Astrocyte (in vitro differentiated cells and primary cell): ENCODE results near the gene DIAPH1. TPM values are rescaled to one million over a fixed set of nuclear protein-coding genes. Genes with fewer than 3 reads are reported as not detected.
"Not testable (repeated sequence)": the region's sequence is repeated elsewhere in the genome, so short reads cannot be mapped to it uniquely, and the experiment has no call there.

Source experiments
- DNase-seq: peaks from one replicate; pipeline ENCODE4 v3.0.0-alpha.2; 2010; ENCODE audit warnings: low read depth
- FAIRE-seq: peaks from 2 replicates; lab custom pipeline; 2011; peaks lifted over from hg19 to GRCh38; lab: Jason Lieb, UNC
- H2AFZ ChIP-seq: 2 replicates; pipeline ENCODE4 v1.6.0; 2012; ENCODE audit warnings: low read depth, low read length, inconsistent platforms
- H3K27ac ChIP-seq: 2 replicates; pipeline ENCODE4 v1.5.1; 2011; ENCODE audit warnings: low read depth, low read length, inconsistent platforms
- H3K27me3 ChIP-seq: 2 replicates; pipeline ENCODE4 v1.6.0; 2011; ENCODE audit warnings: low read length, inconsistent platforms; ENCODE audit not compliant: insufficient read depth
- H3K36me3 ChIP-seq: 2 replicates; pipeline ENCODE4 v1.5.1; 2011; ENCODE audit warnings: low read length, inconsistent platforms; ENCODE audit not compliant: insufficient read depth
- H3K4me1 ChIP-seq: 2 replicates; pipeline ENCODE4 v1.5.1; 2011; ENCODE audit warnings: low read length, inconsistent platforms; ENCODE audit not compliant: insufficient read depth
- H3K4me2 ChIP-seq: 2 replicates; pipeline ENCODE4 v1.6.0; 2012; ENCODE audit warnings: low read length, inconsistent platforms
- H3K4me3 ChIP-seq: 2 replicates; pipeline ENCODE4 v1.5.1; 2011; ENCODE audit warnings: low read depth, mild to moderate bottlenecking, low read length, inconsistent platforms; ENCODE audit not compliant: insufficient read depth
- H3K79me2 ChIP-seq: 2 replicates; pipeline ENCODE4 v1.6.0; 2012; ENCODE audit warnings: mild to moderate bottlenecking, low read length, inconsistent platforms; ENCODE audit not compliant: insufficient read depth
- H3K9ac ChIP-seq: 2 replicates; pipeline ENCODE4 v1.6.0; 2012; ENCODE audit warnings: mild to moderate bottlenecking, low read length, inconsistent platforms
- H3K9me3 ChIP-seq: 2 replicates; pipeline ENCODE4 v1.5.1; 2012; ENCODE audit warnings: low read depth, mild to moderate bottlenecking, low read length, inconsistent platforms; ENCODE audit not compliant: insufficient read depth
- H4K20me1 ChIP-seq: 2 replicates; pipeline ENCODE4 v1.6.0; 2012; ENCODE audit warnings: low read length, inconsistent platforms; ENCODE audit not compliant: insufficient read depth
- H3K27ac Mint-ChIP-seq: one replicate; pipeline ENCODE4 v1.8.0; 2021; ENCODE audit warnings: mild to moderate bottlenecking, mixed read lengths; ENCODE audit not compliant: unreplicated experiment
- H3K27me3 Mint-ChIP-seq: one replicate; pipeline ENCODE4 v1.8.0; 2021; ENCODE audit warnings: low read depth, mixed read lengths; ENCODE audit not compliant: unreplicated experiment
- H3K36me3 Mint-ChIP-seq: one replicate; pipeline ENCODE4 v1.8.0; 2021; ENCODE audit warnings: low read depth, mixed read lengths; ENCODE audit not compliant: unreplicated experiment
- H3K4me1 Mint-ChIP-seq: one replicate; pipeline ENCODE4 v1.8.0; 2021; ENCODE audit warnings: low read depth, mixed read lengths; ENCODE audit not compliant: unreplicated experiment
- H3K4me3 Mint-ChIP-seq: one replicate; pipeline ENCODE4 v1.8.0; 2021; ENCODE audit warnings: mild to moderate bottlenecking, moderate library complexity, mixed read lengths; ENCODE audit not compliant: unreplicated experiment
- H3K9me3 Mint-ChIP-seq: one replicate; pipeline ENCODE4 v1.8.0; 2021; ENCODE audit warnings: mild to moderate bottlenecking, mixed read lengths; ENCODE audit not compliant: unreplicated experiment
- CTCF ChIP-seq: IDR thresholded peaks from 2 replicates; pipeline ENCODE4 v1.5.1; 2011; ENCODE audit warnings: low read depth, mild to moderate bottlenecking, inconsistent platforms, low read length, moderate library complexity; ENCODE audit not compliant: insufficient read depth
- EZH2 ChIP-seq: IDR thresholded peaks from 2 replicates; pipeline ENCODE4 v1.6.1; 2012; ENCODE audit warnings: mild to moderate bottlenecking, low read length, inconsistent platforms; ENCODE audit not compliant: insufficient read depth
- total RNA-seq: library from RNA; stranded (reverse); gene quantifications from 2 replicates; pipeline ENCODE4 v1.2.1, GENCODE V29; 2021

DIAPH1 gene
- total RNA-seq, 1 donor from 2014 or later: 78.8 TPM

- H3K4me2 ChIP-seq: no peak overlapping the region
- H2AFZ ChIP-seq: no peak overlapping the region
- no peak overlapping the region for H3K9ac ChIP-seq
- Mint-ChIP-seq H3K4me3 (no peak overlapping the region), H3K36me3 (peaks cover 2% of the 10 kb centered on the region), H3K27ac (no peak overlapping the region), H3K4me1 (peaks cover 3% of the 10 kb centered on the region), H3K9me3 (no peaks in the 10 kb centered on the region), H3K27me3 (no peaks in the 10 kb centered on the region)
- H3K27me3 ChIP-seq: no peaks in the 10 kb centered on the region
- H3K4me1 ChIP-seq: no peaks in the 10 kb centered on the region
- TF ChIP-seq CTCF (no peak), EZH2 (no peak)
- peaks cover 87% of the 10 kb centered on the region for H3K79me2 ChIP-seq
- FAIRE-seq: no peak
- no peak for DNase-seq
- H3K27ac ChIP-seq: no peak overlapping the region
- H3K36me3 ChIP-seq: no peaks in the 10 kb centered on the region
- H4K20me1 ChIP-seq: peaks cover 51% of the 10 kb centered on the region
- no peaks in the 10 kb centered on the region for H3K9me3 ChIP-seq
- H3K4me3 ChIP-seq: no peak overlapping the region
These were observed 7.5 kb downstream of the DIAPH1 start for GRCh38 chr5:141611289-141611688.

- H3K27ac ChIP-seq, H3K9me3 ChIP-seq, H3K4me3 Mint-ChIP-seq, H3K4me1 Mint-ChIP-seq, H3K4me2 ChIP-seq, H3K9me3 Mint-ChIP-seq, H3K9ac ChIP-seq, FAIRE-seq, H3K36me3 Mint-ChIP-seq, H3K4me1 ChIP-seq, H3K27ac Mint-ChIP-seq, H3K4me3 ChIP-seq, DNase-seq, H3K27me3 Mint-ChIP-seq, H2AFZ ChIP-seq, H3K36me3 ChIP-seq, H3K27me3 ChIP-seq: not testable (repeated sequence)
- Histone ChIP-seq H3K79me2 (peaks cover 90% of the 10 kb centered on the region), H4K20me1 (peaks cover 43% of the 10 kb centered on the region)
These were observed 8.9 kb downstream of the DIAPH1 start for GRCh38 chr5:141609921-141610320.

- Histone ChIP-seq H3K79me2 (peaks cover 90% of the 10 kb centered on the region), H3K27me3 (no peaks in the 10 kb centered on the region), H3K4me2 (no peak overlapping the region), H4K20me1 (peaks cover 40% of the 10 kb centered on the region), H3K9me3 (no peaks in the 10 kb centered on the region), H3K27ac (no peak overlapping the region), H3K36me3 (no peaks in the 10 kb centered on the region), H2AFZ (no peak overlapping the region), H3K9ac (no peak overlapping the region), H3K4me3 (no peak overlapping the region), H3K4me1 (peaks cover 6% of the 10 kb centered on the region)
- Mint-ChIP-seq H3K4me3 (no peak overlapping the region), H3K9me3 (no peaks in the 10 kb centered on the region), H3K36me3 (peaks cover 2% of the 10 kb centered on the region), H3K4me1 (peaks cover 10% of the 10 kb centered on the region), H3K27ac (no peak overlapping the region), H3K27me3 (no peaks in the 10 kb centered on the region)
- FAIRE-seq (no peak), DNase-seq (no peak)
- TF ChIP-seq CTCF (no peak), EZH2 (no peak)
These were observed 9.8 kb downstream of the DIAPH1 start for GRCh38 chr5:141609044-141609443.
